ENCODE measurements around the gene PACS1. TPM values are rescaled to one million over a fixed set of nuclear protein-coding genes. Genes with fewer than 3 reads are reported as not detected.
A peak's percentile ranks its signal among the peaks of the same experiment; 100 is the strongest.

The PACS1 gene
- total RNA-seq, 6 experiments from 2014 or later, result 82.8 to 114 (median 91.8) TPM

DNA sequence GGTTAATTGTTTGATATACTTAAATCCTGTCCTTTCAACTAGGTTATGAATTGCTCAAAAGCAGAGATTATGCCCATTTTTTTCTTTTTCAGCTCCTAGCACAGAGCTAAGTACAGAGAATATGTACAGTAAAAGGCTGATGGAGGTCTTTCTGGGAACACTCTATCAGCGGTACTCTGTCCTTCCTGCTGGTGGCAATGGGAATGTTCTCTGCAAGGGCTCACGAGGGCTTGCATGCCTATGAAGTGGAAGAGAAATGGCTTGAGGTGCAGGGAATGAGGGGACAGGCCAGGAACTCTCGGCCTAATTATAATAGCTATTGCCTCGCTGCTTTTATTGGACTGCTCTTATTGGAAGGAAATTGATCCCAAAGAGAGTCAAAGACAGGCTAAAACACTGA, 114.7 kb downstream of the PACS1 start:
- Mint-ChIP-seq H3K27ac (no peak overlapping the region), H3K27me3 (ENCODE audit: insufficient read depth) (peaks cover 3% of the 10 kb centered on the region; the same call in 1 of the 2 replicates), H3K36me3 (ENCODE audit: low read depth) (peaks cover 12% of the 10 kb centered on the region), H3K4me1 (ENCODE audit: low read depth) (peaks cover 36% of the 10 kb centered on the region), H3K9me3 (no peaks in the 10 kb centered on the region), H3K4me3 (no peak overlapping the region)
- TF ChIP-seq, protein P1, sequence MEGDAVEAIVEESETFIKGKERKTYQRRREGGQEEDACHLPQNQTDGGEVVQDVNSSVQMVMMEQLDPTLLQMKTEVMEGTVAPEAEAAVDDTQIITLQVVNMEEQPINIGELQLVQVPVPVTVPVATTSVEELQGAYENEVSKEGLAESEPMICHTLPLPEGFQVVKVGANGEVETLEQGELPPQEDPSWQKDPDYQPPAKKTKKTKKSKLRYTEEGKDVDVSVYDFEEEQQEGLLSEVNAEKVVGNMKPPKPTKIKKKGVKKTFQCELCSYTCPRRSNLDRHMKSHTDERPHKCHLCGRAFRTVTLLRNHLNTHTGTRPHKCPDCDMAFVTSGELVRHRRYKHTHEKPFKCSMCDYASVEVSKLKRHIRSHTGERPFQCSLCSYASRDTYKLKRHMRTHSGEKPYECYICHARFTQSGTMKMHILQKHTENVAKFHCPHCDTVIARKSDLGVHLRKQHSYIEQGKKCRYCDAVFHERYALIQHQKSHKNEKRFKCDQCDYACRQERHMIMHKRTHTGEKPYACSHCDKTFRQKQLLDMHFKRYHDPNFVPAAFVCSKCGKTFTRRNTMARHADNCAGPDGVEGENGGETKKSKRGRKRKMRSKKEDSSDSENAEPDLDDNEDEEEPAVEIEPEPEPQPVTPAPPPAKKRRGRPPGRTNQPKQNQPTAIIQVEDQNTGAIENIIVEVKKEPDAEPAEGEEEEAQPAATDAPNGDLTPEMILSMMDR (IDR thresholded peaks at IDR 0.05), result no peak
- DNase-seq, result no peak

DNA sequence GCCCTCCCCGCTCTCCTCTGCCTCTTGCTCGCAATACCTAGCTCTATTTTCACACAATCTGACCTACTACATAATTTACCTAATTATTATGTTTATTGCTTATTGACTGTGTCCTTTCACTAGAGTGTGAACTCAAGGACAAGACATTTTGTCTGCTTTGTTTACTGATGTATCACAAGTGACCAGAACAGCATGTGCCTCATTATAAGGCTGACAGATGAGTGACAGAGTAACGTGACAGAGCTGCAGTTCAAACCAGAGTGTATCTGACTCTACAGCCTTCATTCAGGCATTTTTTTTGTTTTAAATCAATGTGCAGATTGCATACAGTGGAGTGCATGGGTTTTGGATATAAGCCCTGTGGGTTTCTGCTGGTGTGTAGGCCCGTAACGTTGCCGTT, 116.4 kb downstream of the PACS1 start:
- TF ChIP-seq, protein P1 (IDR thresholded peaks at IDR 0.05), result no peak
- Mint-ChIP-seq H3K4me1 (ENCODE audit: low read depth) (peaks cover 50% of the 10 kb centered on the region), H3K4me3 (no peak overlapping the region), H3K36me3 (ENCODE audit: low read depth) (peaks cover 12% of the 10 kb centered on the region), H3K9me3 (no peaks in the 10 kb centered on the region), H3K27me3 (ENCODE audit: insufficient read depth) (peaks cover 3% of the 10 kb centered on the region; the same call in 1 of the 2 replicates), H3K27ac (0 out of 2 replicates have a peak overlapping the region, but pooled peaks have one; percentile 33)
- DNase-seq, result no peak

DNA sequence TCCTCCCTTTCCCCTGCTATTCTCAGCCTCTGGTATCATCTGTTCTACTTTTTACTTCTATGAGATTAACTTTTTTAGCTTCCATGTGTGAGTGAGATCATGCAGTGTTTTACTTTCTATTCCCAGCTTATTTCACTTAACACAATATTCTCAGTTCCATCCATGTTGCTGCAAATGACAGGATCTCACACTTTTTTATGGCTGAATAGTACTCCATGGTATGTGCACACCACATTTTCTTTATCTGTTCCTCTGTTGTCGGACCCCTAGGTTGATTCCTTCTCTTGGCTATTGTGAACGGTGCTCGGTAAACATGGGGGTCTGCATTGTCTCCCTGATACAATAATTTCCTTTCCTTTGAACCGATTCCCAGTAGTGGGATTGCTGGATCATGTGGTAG, 117.4 kb downstream of the PACS1 start:
- H3K4me1 Mint-ChIP-seq (ENCODE audit: low read depth), result peaks cover 50% of the 10 kb centered on the region
- peaks cover 12% of the 10 kb centered on the region for H3K36me3 Mint-ChIP-seq (ENCODE audit: low read depth)
- H3K4me3 Mint-ChIP-seq, result no peak overlapping the region
- no peaks in the 10 kb centered on the region for H3K9me3 Mint-ChIP-seq
- TF ChIP-seq, protein P1 (IDR thresholded peaks at IDR 0.05), result no peak
- peaks cover 3% of the 10 kb centered on the region for H3K27me3 Mint-ChIP-seq (ENCODE audit: insufficient read depth)
- DNase-seq, result no peak
- H3K27ac Mint-ChIP-seq, result no peak overlapping the region

DNA sequence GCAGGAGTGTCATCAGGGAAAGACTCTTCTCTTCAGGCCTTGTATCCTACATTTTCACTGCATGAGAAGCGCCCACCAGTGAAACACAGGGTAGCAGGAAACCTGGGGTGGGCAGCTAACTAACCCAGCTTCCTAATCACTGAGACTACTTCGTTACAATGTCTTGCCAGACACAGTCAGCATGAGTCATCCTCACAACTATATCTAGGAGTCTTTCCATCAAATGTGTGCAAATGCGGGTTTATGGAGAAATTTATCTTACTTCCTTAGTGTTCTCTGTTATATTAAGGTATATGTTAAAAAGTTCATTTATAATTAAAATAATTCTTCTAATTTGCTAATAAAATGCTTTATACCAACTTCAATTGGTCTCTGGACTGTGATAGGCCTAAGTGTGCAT, 118.5 kb downstream of the PACS1 start:
- Mint-ChIP-seq H3K36me3 (ENCODE audit: low read depth) (peaks cover 15% of the 10 kb centered on the region), H3K27ac (peak overlapping the region; percentile 80), H3K27me3 (ENCODE audit: insufficient read depth) (peaks cover 3% of the 10 kb centered on the region), H3K4me3 (peak overlapping the region; percentile 13; the same call in 1 of the 2 replicates), H3K4me1 (ENCODE audit: low read depth) (peaks cover 60% of the 10 kb centered on the region), H3K9me3 (no peaks in the 10 kb centered on the region)
- peak; percentile 58 for DNase-seq
- TF ChIP-seq, protein P1 (IDR thresholded peaks at IDR 0.05), result no peak

DNA sequence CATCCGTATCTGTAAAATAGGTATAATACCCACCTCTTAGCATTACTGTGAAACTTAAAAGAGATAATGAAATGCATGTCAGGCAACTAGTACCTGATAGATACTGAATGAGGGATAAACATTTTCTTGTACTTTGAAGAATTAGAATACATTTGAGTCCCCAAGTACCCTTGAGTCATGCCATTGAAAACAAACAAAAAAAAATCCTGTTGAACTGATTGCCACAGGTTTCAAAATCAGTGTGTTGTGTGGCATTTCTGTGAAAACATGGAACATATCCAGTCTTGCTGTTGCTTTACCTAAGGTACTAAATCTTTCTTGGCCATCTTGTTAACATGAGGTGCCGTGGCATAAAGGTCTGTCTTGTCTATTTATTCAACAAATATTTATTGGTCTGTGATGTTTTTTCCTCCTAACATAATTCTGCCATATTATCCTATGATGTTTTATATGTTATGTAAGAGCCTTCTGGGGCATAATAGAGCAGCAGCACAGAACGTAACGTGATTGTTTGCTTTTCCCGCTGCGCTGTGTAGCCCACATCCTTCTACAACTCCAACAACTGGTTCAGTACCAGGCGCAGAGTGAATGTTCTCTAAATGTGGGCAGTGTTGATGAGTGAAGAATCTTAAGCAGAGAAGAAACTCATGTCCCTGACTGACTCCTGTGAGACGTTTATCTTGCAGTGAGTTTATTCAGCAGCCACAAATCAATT, 119.1 kb downstream of the PACS1 start:
- TF ChIP-seq, protein P1 (IDR thresholded peaks at IDR 0.05), result no peak
- DNase-seq, result no peak
- H3K27ac Mint-ChIP-seq, result peak overlapping the region; percentile 49; the same call in 1 of the 2 replicates
- no peak overlapping the region for H3K4me3 Mint-ChIP-seq
- peaks cover 17% of the 10 kb centered on the region for H3K36me3 Mint-ChIP-seq (ENCODE audit: low read depth)
- H3K27me3 Mint-ChIP-seq (ENCODE audit: insufficient read depth), result peaks cover 3% of the 10 kb centered on the region
- no peaks in the 10 kb centered on the region for H3K9me3 Mint-ChIP-seq
- H3K4me1 Mint-ChIP-seq (ENCODE audit: low read depth), result peaks cover 60% of the 10 kb centered on the region

All from HFFc6 (cell line).